Transverse colon (tissue), 4 donors: ENCODE data around the gene CALHM6. TPM values are rescaled to one million over a fixed set of nuclear protein-coding genes. Genes with fewer than 3 reads are reported as not detected.
"Not testable (repeated sequence)": the region's sequence is repeated elsewhere in the genome, so short reads cannot be mapped to it uniquely, and the experiment has no call there.

Experiments used
- DNase-seq: peaks from one replicate; pipeline ENCODE4 v3.0.0-alpha.2; 2019
- H3K27ac ChIP-seq, 4 donors: fragments of 200-600 bp; sonication (generic); 2 replicates each; pipeline ENCODE4 v1.5.1; 2016 to 2018; ENCODE audit warnings: inconsistent platforms in 4 of 4
- H3K27me3 ChIP-seq: fragments of 200-600 bp; sonication (generic); 2 replicates; pipeline ENCODE4 v1.5.1; 2017; ENCODE audit warnings: inconsistent platforms
- H3K36me3 ChIP-seq, 4 donors: fragments of 200-600 bp; sonication (generic); 2 replicates each; pipeline ENCODE4 v1.5.1; 2017 to 2019; ENCODE audit warnings: inconsistent platforms in 4 of 4
- H3K4me1 ChIP-seq, 4 donors: fragments of 200-600 bp; sonication (generic); 2 replicates each; pipeline ENCODE4 v1.5.1; 2017 to 2020; ENCODE audit warnings: inconsistent platforms in 4 of 4
- H3K4me3 ChIP-seq, 4 donors: fragments of 200-600 bp; sonication (generic); 1 replicate in 1 of 4; 2 replicates in 3 of 4; pipeline versions ENCODE4 v1.5.1 to v1.6.1; 2017 to 2019; ENCODE audit warnings: inconsistent platforms in 4 of 4
- H3K9me3 ChIP-seq, 2 donors: fragments of 200-600 bp; sonication (generic); 2 replicates each; pipeline ENCODE4 v1.5.1; 2017 to 2019; ENCODE audit warnings: inconsistent platforms in 2 of 2
- CTCF ChIP-seq, 5 experiments: fragments of 200-600 bp in 3 of 5; fragments of 450-650 bp in 2 of 5; sonication (generic) in 3 of 5; IDR thresholded peaks; 1 replicate in 2 of 5; 2 replicates in 3 of 5; pipeline ENCODE4 v1.5.1; 2016 to 2017; ENCODE audit warnings: antibody characterized with exemption in 5 of 5, inconsistent platforms in 3 of 5, mild to moderate bottlenecking in 2 of 5, moderate library complexity in 1 of 5
- EP300 ChIP-seq: sonication (generic); formaldehyde crosslinking; IDR thresholded peaks from one replicate; pipeline ENCODE4 v1.6.1; 2017; ENCODE audit warnings: antibody characterized with exemption, low read depth
- POLR2A ChIP-seq: fragments of 450-650 bp; IDR thresholded peaks from one replicate; pipeline ENCODE4 v1.6.1; 2016; ENCODE audit warnings: antibody characterized with exemption, mild to moderate bottlenecking, moderate library complexity
- POLR2AphosphoS5 ChIP-seq, 3 donors: sonication (generic); formaldehyde crosslinking; IDR thresholded peaks; one replicate each; pipeline ENCODE4 v1.6.1; 2016; ENCODE audit warnings: antibody characterized with exemption in 3 of 3
- WGBS, 2 donors: methylation state at CpG; one replicate each; pipeline ENCODE4 v1.1.5; 2018; ENCODE audit warnings: low coverage in 1 of 2; 5-methylcytosine and 5-hydroxymethylcytosine counted together
- in situ Hi-C, 4 donors: fragments of 200-750 bp; cut with MboI; loops; one replicate each; pipeline versions ENCODE4 v1.15.0 to v1.15.1; 2017; ENCODE audit warnings: low sequenced_read_pairs in 3 of 4, low pct_ligation_motif_present in 1 of 4, low pct_unique_long_range_greater_than_20kb in 1 of 4
- intact Hi-C: fragments of 100-400 bp; cut with DNase I; formaldehyde crosslinking; loops from one replicate; pipeline ENCODE4 v1.15.1; 2023; ENCODE audit warnings: low total_unique reads
- total RNA-seq, 4 donors: library from RNA; depleted of rRNA; stranded (reverse); fragments of >200 nt; gene quantifications; one replicate each; pipeline ENCODE4 v1.1.0, GENCODE V29; 2016

CALHM6 gene
- total RNA-seq, 4 donors from 2014 or later, result 3.3 to 21.7 (median 3.3) TPM; not detected in 1

- Histone ChIP-seq H3K27me3 (no peaks in the 10 kb centered on the region), H3K27ac (no peak overlapping the region), H3K4me1 (no peaks in the 10 kb centered on the region), H3K9me3 (no peaks in the 10 kb centered on the region), H3K4me3 (no peak overlapping the region), H3K36me3 (no peaks in the 10 kb centered on the region)
- in situ Hi-C loops, result no loop called here
- DNase-seq, result no peak
- no peak for TF ChIP-seq POLR2A
- no peak for TF ChIP-seq EP300
- TF ChIP-seq POLR2AphosphoS5 (IDR thresholded peaks at IDR 0.05), result no peak
- no peak for TF ChIP-seq CTCF (IDR thresholded peaks at IDR 0.05)
- WGBS, 2 donors, result 79 to 81% methylated on average over 6 of the region's 6 CpGs
- intact Hi-C loops, result no loop called here
Measured at GRCh38 chr6:116492331-116493067, 31.3 kb downstream of the CALHM6 start.

DNA sequence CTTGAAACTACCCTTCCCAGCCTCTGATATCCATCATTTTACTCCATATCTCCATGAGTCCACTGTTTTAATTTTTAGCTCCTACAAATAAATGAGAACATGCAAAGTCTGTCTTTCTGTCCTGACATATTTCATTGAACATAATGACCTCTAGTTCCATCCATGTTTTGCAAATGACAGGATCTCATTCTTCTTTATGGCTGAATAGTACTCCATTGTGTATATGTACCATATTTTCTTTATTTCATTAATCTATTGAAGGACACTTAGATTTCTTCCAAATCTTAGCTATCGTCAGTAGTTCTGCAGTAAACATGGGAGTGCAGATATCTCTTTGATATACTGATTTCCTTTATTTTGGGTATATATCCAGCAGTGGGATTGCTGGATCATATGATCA is 34.0 kb downstream of the CALHM6 start:
- in situ Hi-C loops, H3K27me3 ChIP-seq, H3K27ac ChIP-seq, H3K36me3 ChIP-seq, H3K9me3 ChIP-seq, DNase-seq, H3K4me3 ChIP-seq, intact Hi-C loops, H3K4me1 ChIP-seq: not testable (repeated sequence)
- 100% methylated on average over 1 of the region's 1 CpG for WGBS, 2 donors

DNA sequence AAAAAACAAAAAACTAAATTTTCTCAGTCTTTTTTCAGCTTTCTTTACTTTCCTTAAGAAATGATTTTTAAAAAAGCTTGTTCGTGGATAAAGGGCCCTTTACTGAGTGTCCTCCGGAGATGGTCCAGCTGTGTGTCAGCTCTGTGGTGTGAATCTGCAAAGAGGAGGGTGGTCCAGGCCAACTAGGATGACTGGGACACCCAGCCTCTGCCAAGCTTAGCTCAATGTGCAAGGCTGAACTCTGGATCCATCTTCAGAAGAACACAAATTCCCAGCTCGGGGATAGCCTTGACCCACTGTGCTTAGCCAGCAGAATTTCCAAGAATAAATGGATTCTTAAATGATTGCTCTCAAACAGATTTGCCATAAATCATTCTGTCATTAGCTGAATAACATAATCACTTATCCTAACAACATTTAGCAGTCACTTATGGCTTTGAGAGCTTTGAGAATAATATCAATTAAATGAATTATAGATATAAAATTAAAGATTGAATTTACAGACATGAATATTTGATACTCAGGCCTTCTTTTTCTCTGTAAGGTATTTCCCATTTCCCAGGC is 36.0 kb downstream of the CALHM6 start:
- in situ Hi-C loops (no loop called here), intact Hi-C loops (no loop called here)
- WGBS, 2 donors, result 52 to 63% methylated on average over 3 of the region's 3 CpGs
- Histone ChIP-seq H3K4me3 (no peak overlapping the region), H3K27ac (no peak overlapping the region), H3K9me3 (no peaks in the 10 kb centered on the region), H3K27me3 (no peaks in the 10 kb centered on the region), H3K36me3 (no peaks in the 10 kb centered on the region), H3K4me1 (no peaks in the 10 kb centered on the region)
- TF ChIP-seq POLR2AphosphoS5 (IDR thresholded peaks at IDR 0.05), result no peak
- TF ChIP-seq POLR2A, result no peak
- TF ChIP-seq CTCF (IDR thresholded peaks at IDR 0.05), result no peak
- TF ChIP-seq EP300, result no peak
- no peak for DNase-seq

GRCh38 chr6:116500969-116501433 is 39.8 kb downstream of the CALHM6 start:
- 49% methylated on average over 9 of the region's 9 CpGs; no CpG with 5 or more reads in 1 of the 2 donors for WGBS, 2 donors
- no peaks in the 10 kb centered on the region for H3K4me1 ChIP-seq
- H3K4me3 ChIP-seq, result no peak overlapping the region
- in situ Hi-C loops, result no loop called here
- H3K27me3 ChIP-seq, result no peaks in the 10 kb centered on the region
- TF ChIP-seq POLR2A (no peak), CTCF (IDR thresholded peaks at IDR 0.05) (no peak), EP300 (no peak), POLR2AphosphoS5 (IDR thresholded peaks at IDR 0.05) (no peak)
- no peaks in the 10 kb centered on the region for H3K9me3 ChIP-seq
- no peak overlapping the region for H3K27ac ChIP-seq
- intact Hi-C loops, result no loop called here
- no peaks in the 10 kb centered on the region for H3K36me3 ChIP-seq
- no peak for DNase-seq
